HG02623 (cell line): ENCODE results near the gene GJA4.

Experiments used
- ATAC-seq: cut with Tn5 transposase; IDR thresholded peaks from one replicate; pipeline ENCODE4 v1.9.1; 2021; ENCODE audit warnings: moderate library complexity; ENCODE audit not compliant: unreplicated experiment

Gene GJA4

DNA sequence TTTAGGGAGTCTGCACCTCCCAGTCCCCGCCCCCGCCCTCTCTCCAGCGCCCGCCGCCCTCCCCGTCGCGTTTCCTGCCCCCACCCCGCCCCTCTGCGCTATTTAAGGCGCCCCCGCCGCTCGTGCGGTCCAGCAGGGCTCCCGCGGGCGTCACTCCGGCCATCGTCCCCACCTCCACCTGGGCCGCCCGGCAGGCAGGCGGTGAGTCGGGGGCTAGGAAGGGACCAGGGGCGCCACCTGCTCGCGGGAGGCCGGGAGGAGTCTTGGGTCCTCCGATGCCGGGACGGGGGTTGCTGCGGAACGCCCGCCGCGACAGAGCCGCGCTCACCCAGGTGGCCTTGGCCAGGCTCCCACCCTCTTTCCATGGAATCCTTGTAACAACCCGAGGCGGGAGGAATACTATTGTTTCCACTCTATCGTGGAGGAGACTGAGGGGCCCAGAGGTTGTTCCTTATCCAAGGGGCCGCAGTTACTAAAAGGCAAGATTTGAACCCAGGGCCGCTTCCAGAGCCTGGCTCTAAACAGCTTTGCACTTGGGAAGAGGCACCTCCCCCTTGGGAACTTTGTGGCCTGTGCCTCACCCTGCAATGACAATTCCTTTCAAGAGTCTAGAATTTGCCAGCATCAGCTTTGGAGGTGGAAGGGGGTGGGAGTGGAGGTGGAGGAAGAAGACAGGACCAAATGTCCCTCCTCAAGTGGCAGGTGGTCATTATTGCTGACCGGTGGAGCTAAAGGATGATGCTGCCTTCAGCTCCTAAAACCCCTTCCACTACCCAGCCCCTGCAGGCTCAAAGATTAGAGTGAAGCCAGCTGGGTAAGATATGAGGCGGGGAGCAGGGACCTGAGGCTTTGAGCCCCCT, at the start of gene GJA4:
Gene GJA4, plus strand, starts transcription at position 132 of the 860 bp plus-strand sequence. CDS start 1,215 bp downstream, outside the sequence.
- ATAC-seq: no peak

DNA sequence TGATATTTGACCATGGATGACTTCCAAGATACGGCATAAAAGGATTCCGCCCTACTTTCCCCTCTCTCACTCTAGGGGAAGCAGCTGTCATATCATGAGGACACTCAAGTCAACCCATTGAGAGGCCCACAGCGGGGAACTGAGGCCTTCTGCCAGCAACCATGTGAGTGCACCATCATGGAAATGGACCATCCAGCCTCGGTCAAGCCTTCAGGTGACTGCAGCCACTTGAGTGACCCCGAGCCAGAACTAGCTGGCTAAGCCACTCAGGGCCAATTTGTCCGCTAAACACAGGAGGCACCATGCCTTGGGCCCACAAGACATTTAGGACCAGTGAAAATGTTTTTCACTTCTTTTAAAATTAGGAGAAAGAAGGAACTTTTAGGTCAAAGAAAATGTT, 49.0 kb upstream of the GJA4 start:
- ATAC-seq: no peak

DNA sequence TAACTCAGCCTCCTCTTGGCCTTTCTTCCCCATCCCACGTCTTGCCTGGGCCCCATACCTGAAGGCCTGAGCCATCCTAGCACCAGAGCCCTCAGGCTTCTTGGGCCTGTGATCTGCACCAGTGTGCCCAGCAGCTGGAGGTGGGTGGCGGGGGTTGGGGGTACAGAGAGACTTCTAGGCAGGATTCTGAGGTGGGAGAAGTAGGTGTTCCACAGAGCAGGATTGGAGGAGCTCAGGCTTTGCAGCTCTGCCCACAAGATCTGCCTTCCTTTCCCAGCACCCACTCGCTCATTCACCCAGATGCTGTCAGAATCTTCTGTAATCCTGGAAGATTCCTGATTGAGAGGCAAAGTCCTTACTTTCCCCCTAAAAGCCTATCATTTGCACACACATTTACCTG, 47.9 kb upstream of the GJA4 start:
- ATAC-seq: no peak

DNA sequence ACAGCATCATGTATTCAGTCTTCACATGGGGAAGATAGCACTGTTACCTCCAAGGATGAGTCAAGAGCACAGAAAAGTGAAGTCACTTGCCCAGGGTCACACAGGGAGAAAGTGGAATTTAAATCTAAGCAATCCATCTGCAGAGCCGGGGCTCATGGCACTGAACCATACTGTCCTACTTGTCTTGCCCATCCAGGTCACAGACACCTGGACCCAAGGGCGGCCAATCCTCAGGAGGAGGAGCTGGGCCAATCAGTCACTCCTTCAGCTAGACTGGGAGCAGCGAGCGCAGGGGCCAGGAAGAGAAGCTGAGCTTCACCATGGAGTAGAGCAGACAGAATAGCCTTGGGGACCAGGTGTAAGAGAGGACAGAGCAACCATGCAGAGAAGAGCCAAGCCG, 47.1 kb upstream of the GJA4 start:
- ATAC-seq: no peak

GRCh38 chr1:34746101-34746500, 46.7 kb upstream of the GJA4 start:
- no peak for ATAC-seq

GRCh38 chr1:34746785-34747637, 45.8 kb upstream of the GJA4 start:
- ATAC-seq: no peak

GRCh38 chr1:34747638-34747941, 45.2 kb upstream of the GJA4 start:
- no peak for ATAC-seq

DNA sequence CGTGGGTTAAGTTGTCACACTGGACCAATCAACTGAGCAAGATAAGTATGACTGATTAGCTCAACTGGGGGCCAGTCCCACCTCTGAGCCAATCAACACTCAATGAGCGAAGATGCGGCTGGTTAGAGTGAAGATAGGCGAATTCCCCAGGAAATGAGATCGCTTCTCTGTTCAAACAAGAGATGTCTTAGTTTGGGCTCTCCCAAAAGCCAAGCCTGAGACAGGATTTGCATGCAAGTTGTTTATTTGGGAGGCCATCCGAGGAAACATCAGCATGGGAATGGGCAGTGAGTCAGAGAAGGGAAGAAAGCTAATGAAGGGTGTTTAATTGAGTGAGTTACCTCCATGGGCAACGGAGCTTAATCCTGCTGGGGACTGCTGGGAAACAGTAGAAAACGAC, 42.8 kb upstream of the GJA4 start:
- ATAC-seq: no peak

DNA sequence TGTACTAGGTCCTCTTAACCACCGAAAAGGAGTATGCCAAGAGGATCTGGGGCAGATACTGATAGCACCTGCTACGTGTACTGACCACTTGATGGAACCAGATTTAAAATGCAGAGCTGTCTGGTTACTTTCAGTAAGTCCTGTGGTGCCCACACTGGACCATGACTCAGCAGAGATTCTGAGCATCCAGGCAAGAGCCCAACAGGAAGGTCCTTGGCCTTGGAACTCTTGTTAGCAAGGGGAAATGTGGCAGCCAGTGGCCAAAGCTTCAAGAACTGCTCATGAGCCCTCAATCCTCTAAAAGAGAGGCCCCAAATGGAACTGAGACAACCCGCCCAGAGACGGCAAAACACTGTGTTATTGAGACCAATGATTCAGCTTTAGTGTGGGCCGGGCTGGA, 42.2 kb upstream of the GJA4 start:
- ATAC-seq: no peak

DNA sequence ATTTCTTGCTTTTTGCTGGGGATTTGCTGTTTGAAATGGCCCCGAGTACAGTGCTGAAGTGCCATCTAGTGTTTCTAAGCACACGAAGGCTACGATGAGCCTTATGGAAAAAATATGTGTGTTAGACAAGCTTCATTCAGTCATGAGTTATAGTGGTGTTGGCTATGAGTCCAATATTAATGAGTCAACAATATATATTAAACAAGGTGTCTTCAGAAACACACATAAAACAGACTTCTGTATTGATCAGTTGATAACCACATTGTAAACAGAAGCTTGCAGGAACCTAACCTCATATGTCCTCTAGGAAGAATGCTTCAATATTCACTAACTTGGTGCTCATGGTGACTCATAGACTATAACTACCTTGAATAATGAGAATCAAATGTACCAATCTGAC, 39.6 kb upstream of the GJA4 start:
- no peak for ATAC-seq

GRCh38 chr1:34754964-34755637, 37.7 kb upstream of the GJA4 start, which contains the start of gene GJB5:
TSS of gene GJB5 (plus strand) at chr1:34755047. CDS start at chr1:34757331, 2,284 bp downstream.
- no peak for ATAC-seq

DNA sequence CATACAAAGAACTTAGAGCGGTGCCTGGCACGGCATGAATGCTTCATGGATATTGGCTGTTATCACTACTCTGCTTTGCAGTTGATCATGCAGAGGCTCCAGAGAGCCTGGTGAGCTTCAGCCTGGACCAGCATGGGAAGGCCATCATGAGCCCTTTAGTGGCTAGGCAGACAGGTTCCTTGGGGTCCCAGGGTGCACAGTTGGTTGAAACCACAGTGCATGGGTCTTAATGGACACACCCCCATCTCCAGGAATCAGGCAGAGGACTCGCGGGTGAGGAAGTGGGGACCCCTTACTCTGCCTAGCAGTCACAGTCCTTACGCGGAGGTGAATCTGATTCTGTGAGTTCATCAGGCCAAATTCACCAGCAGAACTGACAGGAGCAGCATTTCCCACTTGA, 36.8 kb upstream of the GJA4 start:
- no peak for ATAC-seq

DNA sequence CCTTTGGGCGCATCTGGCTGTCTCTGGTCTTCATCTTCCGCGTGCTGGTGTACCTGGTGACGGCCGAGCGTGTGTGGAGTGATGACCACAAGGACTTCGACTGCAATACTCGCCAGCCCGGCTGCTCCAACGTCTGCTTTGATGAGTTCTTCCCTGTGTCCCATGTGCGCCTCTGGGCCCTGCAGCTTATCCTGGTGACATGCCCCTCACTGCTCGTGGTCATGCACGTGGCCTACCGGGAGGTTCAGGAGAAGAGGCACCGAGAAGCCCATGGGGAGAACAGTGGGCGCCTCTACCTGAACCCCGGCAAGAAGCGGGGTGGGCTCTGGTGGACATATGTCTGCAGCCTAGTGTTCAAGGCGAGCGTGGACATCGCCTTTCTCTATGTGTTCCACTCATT, 35.4 kb upstream of the GJA4 start:
- ATAC-seq: no peak

- ATAC-seq: no peak
These were observed 34.0 kb upstream of the GJA4 start for GRCh38 chr1:34758751-34759150.

DNA sequence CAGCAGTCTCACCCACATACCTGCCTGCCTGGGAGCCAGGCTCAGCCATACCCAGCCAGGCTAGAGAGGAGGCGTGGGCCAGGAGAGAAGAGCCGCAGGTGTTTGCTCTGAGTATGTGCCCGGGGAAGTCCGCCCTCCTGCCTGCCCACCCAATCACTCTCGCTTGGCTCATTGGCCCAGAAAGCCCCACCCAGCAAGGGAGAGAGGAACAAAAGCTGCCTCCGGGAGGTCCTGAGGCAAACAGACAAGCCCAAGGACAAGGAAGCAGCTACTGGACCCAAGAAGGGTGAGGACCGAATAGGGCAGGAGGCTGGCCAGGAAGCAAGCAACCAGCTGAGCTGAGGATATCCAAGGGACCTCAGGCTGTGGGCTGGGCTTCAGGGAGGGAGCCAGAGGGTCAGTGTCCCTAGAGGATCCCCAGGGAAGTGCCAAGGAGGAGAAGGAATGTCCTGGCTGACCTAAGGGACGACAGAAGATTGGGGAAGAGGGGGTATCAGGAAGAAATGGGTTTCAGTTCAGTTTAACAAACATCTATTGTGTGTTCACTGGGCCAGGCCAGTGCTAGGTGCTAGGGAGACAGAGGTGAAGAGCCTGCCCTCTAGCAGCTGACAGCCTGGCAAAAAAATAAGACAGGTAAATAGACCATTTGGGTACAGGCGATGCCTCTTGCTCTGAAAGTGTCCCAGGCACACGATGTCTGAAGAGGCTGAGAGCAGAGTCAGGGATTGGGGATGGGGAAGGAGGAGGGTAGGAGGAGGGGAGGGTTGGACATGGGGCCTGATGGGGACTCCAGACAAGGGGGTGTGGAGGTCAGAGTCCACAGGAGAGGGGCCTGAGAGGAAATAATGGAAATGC, 33.1 kb upstream of the GJA4 start, which contains the start of gene GJB4:
Gene GJB4, plus strand, starts transcription at position 238 of the 855 bp plus-strand sequence. CDS start 1,515 bp downstream, outside the sequence.
- no peak for ATAC-seq

DNA sequence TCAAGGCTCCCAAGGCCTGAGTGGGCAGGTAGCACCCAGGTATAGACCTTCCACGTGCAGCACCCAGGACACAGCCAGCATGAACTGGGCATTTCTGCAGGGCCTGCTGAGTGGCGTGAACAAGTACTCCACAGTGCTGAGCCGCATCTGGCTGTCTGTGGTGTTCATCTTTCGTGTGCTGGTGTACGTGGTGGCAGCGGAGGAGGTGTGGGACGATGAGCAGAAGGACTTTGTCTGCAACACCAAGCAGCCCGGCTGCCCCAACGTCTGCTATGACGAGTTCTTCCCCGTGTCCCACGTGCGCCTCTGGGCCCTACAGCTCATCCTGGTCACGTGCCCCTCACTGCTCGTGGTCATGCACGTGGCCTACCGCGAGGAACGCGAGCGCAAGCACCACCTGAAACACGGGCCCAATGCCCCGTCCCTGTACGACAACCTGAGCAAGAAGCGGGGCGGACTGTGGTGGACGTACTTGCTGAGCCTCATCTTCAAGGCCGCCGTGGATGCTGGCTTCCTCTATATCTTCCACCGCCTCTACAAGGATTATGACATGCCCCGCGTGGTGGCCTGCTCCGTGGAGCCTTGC, 31.5 kb upstream of the GJA4 start:
- no peak for ATAC-seq

DNA sequence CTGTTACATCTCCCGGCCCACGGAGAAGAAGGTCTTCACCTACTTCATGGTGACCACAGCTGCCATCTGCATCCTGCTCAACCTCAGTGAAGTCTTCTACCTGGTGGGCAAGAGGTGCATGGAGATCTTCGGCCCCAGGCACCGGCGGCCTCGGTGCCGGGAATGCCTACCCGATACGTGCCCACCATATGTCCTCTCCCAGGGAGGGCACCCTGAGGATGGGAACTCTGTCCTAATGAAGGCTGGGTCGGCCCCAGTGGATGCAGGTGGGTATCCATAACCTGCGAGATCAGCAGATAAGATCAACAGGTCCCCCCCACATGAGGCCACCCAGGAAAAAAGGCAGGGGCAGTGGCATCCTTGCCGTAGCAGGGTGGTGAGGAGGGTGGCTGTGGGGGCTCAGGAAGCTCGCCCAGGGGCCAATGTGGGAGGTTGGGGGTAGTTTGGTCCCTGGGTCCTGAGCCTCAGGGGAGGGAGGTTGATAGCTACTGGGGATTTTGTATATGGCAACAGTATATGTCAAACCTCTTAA, 31.0 kb upstream of the GJA4 start:
- no peak for ATAC-seq

- no peak for ATAC-seq
These were observed 30.2 kb upstream of the GJA4 start for GRCh38 chr1:34762474-34763141.

DNA sequence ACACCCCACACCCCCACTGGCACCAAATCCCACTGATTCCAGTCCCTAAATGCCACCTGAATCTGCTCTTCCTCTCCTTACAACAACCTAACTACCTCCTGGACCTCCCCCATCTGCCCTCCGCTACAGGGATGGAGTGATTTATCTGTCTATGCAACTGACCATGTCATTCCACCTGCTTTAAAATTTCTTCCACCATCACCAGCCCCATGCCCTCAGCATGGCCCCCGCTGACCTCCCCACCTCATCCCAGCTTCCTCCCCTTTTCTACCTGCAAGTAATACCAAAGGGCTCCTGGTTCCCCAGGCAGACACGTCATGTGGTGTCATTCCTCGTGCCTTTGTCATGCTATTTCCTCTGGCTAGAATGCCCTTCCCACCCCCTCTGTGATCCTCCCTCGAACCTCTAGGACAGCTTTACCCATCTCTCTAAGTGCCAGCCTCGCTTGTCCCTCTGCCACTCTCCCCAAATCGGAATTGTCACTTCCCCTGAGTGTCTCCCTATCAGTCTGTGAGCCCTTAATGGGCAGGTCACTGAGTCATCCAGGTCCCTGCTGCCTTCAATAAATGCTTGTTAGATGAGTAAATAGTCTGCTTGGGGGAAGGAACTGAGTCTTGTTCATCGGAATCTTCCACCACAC, 29.5 kb upstream of the GJA4 start:
- no peak for ATAC-seq
